GM19328 (cell line): ENCODE data around the gene CERS6.
A peak's percentile ranks its signal among the peaks of the same experiment; 100 is the strongest.
"Not testable (repeated sequence)": the region's sequence is repeated elsewhere in the genome, so short reads cannot be mapped to it uniquely, and the experiment has no call there.

ENCODE experiments used
- ATAC-seq: cut with Tn5 transposase; IDR thresholded peaks from one replicate; pipeline ENCODE4 v1.9.1; 2021; ENCODE audit warnings: mild to moderate bottlenecking, moderate library complexity; ENCODE audit not compliant: unreplicated experiment

The CERS6 gene

GRCh38 chr2:168455645-168456520 is at the start of gene CERS6:
Gene CERS6 (plus strand): TSS chr2:168456272. CDS start chr2:168456449, 177 bp downstream.
- ATAC-seq: peak; percentile 94

- not testable (repeated sequence) for ATAC-seq
These were observed 43.8 kb upstream of the CERS6 start for GRCh38 chr2:168412301-168412700.

GRCh38 chr2:168413101-168413500 is 43.0 kb upstream of the CERS6 start:
- not testable (repeated sequence) for ATAC-seq

GRCh38 chr2:168416555-168416954 is 39.5 kb upstream of the CERS6 start:
- ATAC-seq: no peak

GRCh38 chr2:168422584-168422983 is 33.5 kb upstream of the CERS6 start:
- no peak for ATAC-seq

GRCh38 chr2:168424112-168424951 is 31.7 kb upstream of the CERS6 start:
- ATAC-seq: no peak

- ATAC-seq: no peak
These were observed 31.1 kb upstream of the CERS6 start for GRCh38 chr2:168424971-168425370.

GRCh38 chr2:168426861-168427260 is 29.2 kb upstream of the CERS6 start:
- no peak for ATAC-seq

GRCh38 chr2:168427451-168427850 is 28.6 kb upstream of the CERS6 start:
- ATAC-seq: no peak

GRCh38 chr2:168428431-168428830 is 27.6 kb upstream of the CERS6 start:
- ATAC-seq: no peak

- ATAC-seq: no peak
These were observed 26.1 kb upstream of the CERS6 start for GRCh38 chr2:168429988-168430387.

- ATAC-seq: no peak
These were observed 25.6 kb upstream of the CERS6 start for GRCh38 chr2:168430431-168430830.

- ATAC-seq: no peak
These were observed 24.6 kb upstream of the CERS6 start for GRCh38 chr2:168431301-168432024.

- ATAC-seq: no peak
These were observed 24.0 kb upstream of the CERS6 start for GRCh38 chr2:168432100-168432499.

- ATAC-seq: no peak
These were observed 23.4 kb upstream of the CERS6 start for GRCh38 chr2:168432565-168433186.

- no peak for ATAC-seq
These were observed 22.5 kb upstream of the CERS6 start for GRCh38 chr2:168433527-168433926.

GRCh38 chr2:168434146-168434545 is 21.9 kb upstream of the CERS6 start:
- ATAC-seq: no peak

GRCh38 chr2:168436840-168437239 is 19.2 kb upstream of the CERS6 start:
- ATAC-seq: no peak

- ATAC-seq: no peak
These were observed 17.5 kb upstream of the CERS6 start for GRCh38 chr2:168438553-168438952.

- ATAC-seq: no peak
These were observed 16.5 kb upstream of the CERS6 start for GRCh38 chr2:168439536-168439935.
